SK-N-SH (cell line): Measurements from ENCODE around the gene UVRAG.
A peak's percentile ranks its signal among the peaks of the same experiment; 100 is the strongest.

Experiments used
- CTCF ChIP-seq: fragments of 200-600 bp; sonication (generic); IDR thresholded peaks from 2 replicates; pipeline ENCODE4 v1.6.1; 2017; ENCODE audit warnings: antibody characterized with exemption, mild to moderate bottlenecking, moderate library complexity
- EP300 ChIP-seq, 2 experiments: IDR thresholded peaks; 2 replicates each; pipeline versions ENCODE4 v1.4.0 to v1.6.1; 2012; ENCODE audit warnings: borderline replicate concordance in 1 of 2, low read depth in 1 of 2, low read length in 1 of 2
- EZH2phosphoT487 ChIP-seq: fragments of 200-600 bp; sonication (generic); IDR thresholded peaks from 2 replicates; pipeline ENCODE4 v1.6.1; 2017; ENCODE audit warnings: low read depth, mixed run types, mild to moderate bottlenecking, antibody characterized with exemption, moderate library complexity, borderline replicate concordance
- GATA2 ChIP-seq: sonication (generic); formaldehyde crosslinking; IDR thresholded peaks from 2 replicates; pipeline ENCODE4 v1.5.0; 2020; ENCODE audit warnings: mild to moderate bottlenecking, missing genetic modification reagents
- MXI1 ChIP-seq: IDR thresholded peaks from 2 replicates; pipeline ENCODE4 v1.6.1; 2012; ENCODE audit warnings: mild to moderate bottlenecking, low read depth, low read length, improper control_type of control experiment
- POLR2AphosphoS5 ChIP-seq: IDR thresholded peaks from 2 replicates; pipeline ENCODE4 v1.6.1; 2012; ENCODE audit warnings: low read depth, low read length
- REST ChIP-seq: IDR thresholded peaks from 2 replicates; pipeline ENCODE4 v1.6.1; 2012; ENCODE audit warnings: mild to moderate bottlenecking, low read depth, low read length, moderate library complexity
- SIN3A ChIP-seq: IDR thresholded peaks from 2 replicates; pipeline ENCODE4 v1.6.1; 2012; ENCODE audit warnings: low read depth, mild to moderate bottlenecking, low read length, moderate library complexity, borderline replicate concordance
- TAF1 ChIP-seq: IDR thresholded peaks from 2 replicates; pipeline ENCODE4 v1.6.1; 2012; ENCODE audit warnings: low read depth, mild to moderate bottlenecking, low read length, moderate library complexity, borderline replicate concordance
- USF1 ChIP-seq: IDR thresholded peaks from 2 replicates; pipeline ENCODE4 v1.4.0; 2012; ENCODE audit warnings: low read depth, borderline replicate concordance
- YY1 ChIP-seq: IDR thresholded peaks from 2 replicates; pipeline ENCODE4 v1.4.0; 2012; ENCODE audit warnings: low read depth, mild to moderate bottlenecking

GRCh38 chr11:75814677-75815344, at the start of gene UVRAG:
- TF ChIP-seq CTCF (no peak), GATA2 (CRISPR knock-in tag) (no peak), SIN3A (peak; percentile 81; the same call in 1 of the 2 replicates), TAF1 (peak; percentile 58), EP300 (IDR thresholded peaks at IDR 0.05; ENCODE audit: borderline replicate concordance in 1 of 2, low read depth in 1 of 2, low read length in 1 of 2) (no peak), EZH2phosphoT487 (no peak), POLR2AphosphoS5 (peak; percentile 55; the same call in 1 of the 2 replicates), MXI1 (peak; percentile 92), REST (no peak), USF1 (peak; percentile 99), YY1 (peak; percentile 70)
